ENCODE results near the gene SPHK2.

DNA sequence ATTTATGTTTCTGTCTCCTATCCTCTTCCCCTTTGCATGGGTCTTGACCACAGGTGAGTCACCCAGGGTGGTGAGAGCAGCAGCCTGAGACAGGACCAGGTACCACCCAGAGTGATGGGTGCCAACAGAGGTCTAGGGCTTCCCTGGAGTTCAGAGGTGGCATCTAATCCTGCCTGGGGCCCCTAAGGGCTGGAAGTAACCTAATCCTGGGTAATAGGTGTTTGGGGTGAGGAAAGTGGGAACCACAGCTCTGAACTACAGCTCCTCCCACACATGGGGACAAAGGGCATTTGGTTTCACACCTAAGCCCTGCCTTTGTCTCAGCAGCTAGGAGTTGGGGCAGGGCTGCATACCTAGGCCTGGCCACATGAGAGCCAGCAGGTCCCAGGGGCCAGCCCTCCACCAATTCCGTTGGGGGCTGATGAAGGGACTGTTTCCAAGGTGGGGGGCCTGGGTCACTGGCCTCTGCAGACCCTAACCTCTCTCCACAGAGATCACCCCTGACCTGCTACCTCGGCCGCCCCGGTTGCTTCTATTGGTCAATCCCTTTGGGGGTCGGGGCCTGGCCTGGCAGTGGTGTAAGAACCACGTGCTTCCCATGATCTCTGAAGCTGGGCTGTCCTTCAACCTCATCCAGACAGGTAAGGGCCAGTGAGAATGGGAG, 8.0 kb downstream of the SPHK2 start:
- TF ChIP-seq, protein P1, sequence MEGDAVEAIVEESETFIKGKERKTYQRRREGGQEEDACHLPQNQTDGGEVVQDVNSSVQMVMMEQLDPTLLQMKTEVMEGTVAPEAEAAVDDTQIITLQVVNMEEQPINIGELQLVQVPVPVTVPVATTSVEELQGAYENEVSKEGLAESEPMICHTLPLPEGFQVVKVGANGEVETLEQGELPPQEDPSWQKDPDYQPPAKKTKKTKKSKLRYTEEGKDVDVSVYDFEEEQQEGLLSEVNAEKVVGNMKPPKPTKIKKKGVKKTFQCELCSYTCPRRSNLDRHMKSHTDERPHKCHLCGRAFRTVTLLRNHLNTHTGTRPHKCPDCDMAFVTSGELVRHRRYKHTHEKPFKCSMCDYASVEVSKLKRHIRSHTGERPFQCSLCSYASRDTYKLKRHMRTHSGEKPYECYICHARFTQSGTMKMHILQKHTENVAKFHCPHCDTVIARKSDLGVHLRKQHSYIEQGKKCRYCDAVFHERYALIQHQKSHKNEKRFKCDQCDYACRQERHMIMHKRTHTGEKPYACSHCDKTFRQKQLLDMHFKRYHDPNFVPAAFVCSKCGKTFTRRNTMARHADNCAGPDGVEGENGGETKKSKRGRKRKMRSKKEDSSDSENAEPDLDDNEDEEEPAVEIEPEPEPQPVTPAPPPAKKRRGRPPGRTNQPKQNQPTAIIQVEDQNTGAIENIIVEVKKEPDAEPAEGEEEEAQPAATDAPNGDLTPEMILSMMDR (IDR thresholded peaks at IDR 0.05), result no peak
- TF ChIP-seq YY1 (IDR thresholded peaks at IDR 0.05; ENCODE audit: low read depth) (no peak), FOXM1 (IDR thresholded peaks at IDR 0.05; ENCODE audit: low read depth) (no peak), MXI1 (IDR thresholded peaks at IDR 0.05; ENCODE audit: low read depth, low read length) (no peak)
- TF ChIP-seq, protein P2, sequence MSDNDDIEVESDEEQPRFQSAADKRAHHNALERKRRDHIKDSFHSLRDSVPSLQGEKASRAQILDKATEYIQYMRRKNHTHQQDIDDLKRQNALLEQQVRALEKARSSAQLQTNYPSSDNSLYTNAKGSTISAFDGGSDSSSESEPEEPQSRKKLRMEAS (IDR thresholded peaks at IDR 0.05; ENCODE audit: low read depth), result no peak

Measured in SK-N-SH (cell line).